ENCODE data around the gene GPER1.

GRCh38 chr7:1040790-1041189 is 47.1 kb upstream of the GPER1 start:
- TF ChIP-seq, protein P1, sequence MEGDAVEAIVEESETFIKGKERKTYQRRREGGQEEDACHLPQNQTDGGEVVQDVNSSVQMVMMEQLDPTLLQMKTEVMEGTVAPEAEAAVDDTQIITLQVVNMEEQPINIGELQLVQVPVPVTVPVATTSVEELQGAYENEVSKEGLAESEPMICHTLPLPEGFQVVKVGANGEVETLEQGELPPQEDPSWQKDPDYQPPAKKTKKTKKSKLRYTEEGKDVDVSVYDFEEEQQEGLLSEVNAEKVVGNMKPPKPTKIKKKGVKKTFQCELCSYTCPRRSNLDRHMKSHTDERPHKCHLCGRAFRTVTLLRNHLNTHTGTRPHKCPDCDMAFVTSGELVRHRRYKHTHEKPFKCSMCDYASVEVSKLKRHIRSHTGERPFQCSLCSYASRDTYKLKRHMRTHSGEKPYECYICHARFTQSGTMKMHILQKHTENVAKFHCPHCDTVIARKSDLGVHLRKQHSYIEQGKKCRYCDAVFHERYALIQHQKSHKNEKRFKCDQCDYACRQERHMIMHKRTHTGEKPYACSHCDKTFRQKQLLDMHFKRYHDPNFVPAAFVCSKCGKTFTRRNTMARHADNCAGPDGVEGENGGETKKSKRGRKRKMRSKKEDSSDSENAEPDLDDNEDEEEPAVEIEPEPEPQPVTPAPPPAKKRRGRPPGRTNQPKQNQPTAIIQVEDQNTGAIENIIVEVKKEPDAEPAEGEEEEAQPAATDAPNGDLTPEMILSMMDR (conservative IDR thresholded peaks at IDR 0.05; ENCODE audit: low read length), result no peak
- TF ChIP-seq EZH2phosphoT487 (IDR thresholded peaks at IDR 0.05; ENCODE audit: borderline replicate concordance, low read depth, low read length), result no peak

Measured in OCI-LY7 (cell line).